T-helper 2 cell treated with Interferon-gamma antibody and Interleukin-4, amounts not matched to agents 5 μg/mL and 100 μg/mL, for 36 hours (primary cell): ENCODE results near the gene LDLRAD3.

Source experiments
- DNase-seq: peaks from one replicate; pipeline ENCODE4 v3.0.0; 2021; ENCODE audit warnings: low spot score
- H3K27ac Mint-ChIP-seq: one replicate; pipeline ENCODE4 v1.8.0; 2021; ENCODE audit warnings: mild to moderate bottlenecking, mixed read lengths
- H3K27me3 Mint-ChIP-seq: one replicate; pipeline ENCODE4 v1.8.0; 2021; ENCODE audit warnings: low read depth, mixed read lengths
- H3K36me3 Mint-ChIP-seq: one replicate; pipeline ENCODE4 v1.8.0; 2021; ENCODE audit warnings: low read depth, mixed read lengths
- H3K4me1 Mint-ChIP-seq: one replicate; pipeline ENCODE4 v1.8.0; 2021; ENCODE audit warnings: low read depth, mixed read lengths
- H3K4me3 Mint-ChIP-seq: one replicate; pipeline ENCODE4 v1.8.0; 2022; ENCODE audit warnings: mild to moderate bottlenecking, moderate library complexity, mixed read lengths
- H3K9me3 Mint-ChIP-seq: one replicate; pipeline ENCODE4 v1.8.0; 2021; ENCODE audit warnings: mixed read lengths

The LDLRAD3 gene

DNA sequence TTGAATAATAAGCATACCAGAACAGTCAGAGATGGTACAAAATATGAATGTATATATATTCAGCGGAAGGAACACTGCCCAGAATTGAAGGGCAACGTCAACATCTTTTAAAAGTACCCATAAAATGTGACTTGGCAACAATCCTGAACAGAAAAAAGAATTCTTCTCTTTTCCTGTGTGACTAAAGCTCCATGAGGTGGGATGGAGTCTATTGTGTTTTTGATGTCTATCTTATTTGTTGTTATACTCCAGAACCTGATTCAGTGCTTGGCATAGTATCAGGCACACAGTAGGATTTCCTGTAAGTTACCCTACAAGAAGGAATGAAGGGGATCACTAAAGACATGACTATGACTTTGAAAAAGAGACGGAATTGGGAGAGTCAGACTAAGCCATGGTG is 10.3 kb downstream of the LDLRAD3 start:
- peaks cover 6% of the 10 kb centered on the region for H3K27me3 Mint-ChIP-seq
- H3K9me3 Mint-ChIP-seq, result no peaks in the 10 kb centered on the region
- no peaks in the 10 kb centered on the region for H3K36me3 Mint-ChIP-seq
- H3K4me3 Mint-ChIP-seq, result no peak overlapping the region
- no peak overlapping the region for H3K27ac Mint-ChIP-seq
- no peak for DNase-seq
- H3K4me1 Mint-ChIP-seq, result no peaks in the 10 kb centered on the region

- DNase-seq, result no peak
- H3K9me3 Mint-ChIP-seq, result no peaks in the 10 kb centered on the region
- no peak overlapping the region for H3K4me3 Mint-ChIP-seq
- no peak overlapping the region for H3K27ac Mint-ChIP-seq
- no peaks in the 10 kb centered on the region for H3K4me1 Mint-ChIP-seq
- H3K27me3 Mint-ChIP-seq, result peaks cover 6% of the 10 kb centered on the region
- no peaks in the 10 kb centered on the region for H3K36me3 Mint-ChIP-seq
Observed at GRCh38 chr11:35955636-35956035, 11.8 kb downstream of the LDLRAD3 start.

DNA sequence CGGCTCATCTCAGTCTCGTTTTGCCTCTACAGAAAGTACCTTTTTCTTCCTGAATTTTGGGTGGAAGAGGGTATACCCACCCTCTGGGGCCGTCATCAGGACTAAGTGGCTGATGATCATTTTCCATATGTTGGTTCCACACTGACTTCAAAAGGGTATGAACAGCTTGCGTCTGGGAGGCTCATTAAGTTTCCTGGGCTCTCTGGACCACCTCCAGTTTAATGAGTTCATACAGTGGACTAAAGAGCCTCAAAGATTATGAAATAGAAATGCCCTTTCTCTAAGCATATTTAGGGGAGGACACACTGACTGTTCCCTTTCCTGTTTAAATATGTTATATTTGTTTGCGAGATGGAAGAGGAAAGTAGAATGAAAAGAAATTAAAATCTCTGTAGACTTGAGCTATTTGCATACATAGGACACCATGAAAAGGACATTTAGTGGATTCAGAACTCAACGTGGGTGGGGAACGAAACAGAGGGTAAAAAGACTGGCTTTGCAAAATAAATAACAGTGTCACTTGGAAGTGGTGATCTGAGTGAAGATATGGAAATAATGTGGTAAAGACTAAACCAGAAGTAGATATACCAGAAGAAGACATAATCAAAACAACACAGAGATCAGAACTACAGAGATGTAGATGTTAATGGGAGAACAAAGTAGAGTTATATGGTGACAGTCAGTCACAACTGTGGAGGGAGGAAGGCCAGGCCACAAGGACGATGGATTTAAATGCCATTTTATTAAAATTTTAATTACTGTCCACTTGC is 18.7 kb downstream of the LDLRAD3 start:
- Mint-ChIP-seq H3K27ac (no peak overlapping the region), H3K9me3 (no peaks in the 10 kb centered on the region), H3K4me3 (no peak overlapping the region), H3K4me1 (peaks cover 10% of the 10 kb centered on the region), H3K36me3 (no peaks in the 10 kb centered on the region), H3K27me3 (peaks cover 6% of the 10 kb centered on the region)
- DNase-seq, result no peak

DNA sequence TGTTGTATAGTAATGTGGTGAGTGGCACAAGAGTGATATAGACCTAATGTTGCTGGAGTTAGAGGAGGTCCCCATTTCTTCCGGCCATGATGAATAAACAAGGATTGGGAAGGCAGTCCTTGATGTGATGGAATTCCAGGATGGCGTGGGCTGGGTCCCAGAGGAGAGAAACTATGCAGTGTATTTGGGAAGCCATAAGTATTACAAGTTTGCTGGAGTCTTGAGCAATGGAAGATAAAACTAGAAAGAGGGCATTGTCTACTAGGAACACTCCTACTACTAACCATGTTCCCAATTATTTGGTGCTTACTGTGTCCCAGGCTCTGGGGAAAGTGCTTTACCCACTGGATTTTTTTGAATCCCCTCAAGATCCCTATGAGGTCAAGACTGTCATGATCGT is 20.0 kb downstream of the LDLRAD3 start:
- H3K9me3 Mint-ChIP-seq, result no peaks in the 10 kb centered on the region
- peaks cover 6% of the 10 kb centered on the region for H3K27me3 Mint-ChIP-seq
- H3K27ac Mint-ChIP-seq, result no peak overlapping the region
- no peaks in the 10 kb centered on the region for H3K36me3 Mint-ChIP-seq
- no peak for DNase-seq
- peaks cover 10% of the 10 kb centered on the region for H3K4me1 Mint-ChIP-seq
- no peak overlapping the region for H3K4me3 Mint-ChIP-seq

GRCh38 chr11:35964841-35965240 is 21.0 kb downstream of the LDLRAD3 start:
- Mint-ChIP-seq H3K4me3 (no peak overlapping the region), H3K4me1 (peaks cover 10% of the 10 kb centered on the region), H3K27me3 (peaks cover 6% of the 10 kb centered on the region), H3K36me3 (no peaks in the 10 kb centered on the region), H3K27ac (no peak overlapping the region), H3K9me3 (no peaks in the 10 kb centered on the region)
- DNase-seq, result no peak

- no peaks in the 10 kb centered on the region for H3K9me3 Mint-ChIP-seq
- H3K27me3 Mint-ChIP-seq, result peaks cover 9% of the 10 kb centered on the region
- no peak overlapping the region for H3K4me3 Mint-ChIP-seq
- no peak for DNase-seq
- H3K27ac Mint-ChIP-seq, result no peak overlapping the region
- peaks cover 10% of the 10 kb centered on the region for H3K4me1 Mint-ChIP-seq
- no peaks in the 10 kb centered on the region for H3K36me3 Mint-ChIP-seq
Observed at GRCh38 chr11:35967042-35967441, 23.2 kb downstream of the LDLRAD3 start.

GRCh38 chr11:35968386-35969088 is 24.7 kb downstream of the LDLRAD3 start:
- H3K4me1 Mint-ChIP-seq, result peaks cover 3% of the 10 kb centered on the region
- H3K36me3 Mint-ChIP-seq, result no peaks in the 10 kb centered on the region
- H3K27ac Mint-ChIP-seq, result no peak overlapping the region
- no peak overlapping the region for H3K4me3 Mint-ChIP-seq
- H3K27me3 Mint-ChIP-seq, result peaks cover 10% of the 10 kb centered on the region
- no peak for DNase-seq
- H3K9me3 Mint-ChIP-seq, result no peaks in the 10 kb centered on the region

DNA sequence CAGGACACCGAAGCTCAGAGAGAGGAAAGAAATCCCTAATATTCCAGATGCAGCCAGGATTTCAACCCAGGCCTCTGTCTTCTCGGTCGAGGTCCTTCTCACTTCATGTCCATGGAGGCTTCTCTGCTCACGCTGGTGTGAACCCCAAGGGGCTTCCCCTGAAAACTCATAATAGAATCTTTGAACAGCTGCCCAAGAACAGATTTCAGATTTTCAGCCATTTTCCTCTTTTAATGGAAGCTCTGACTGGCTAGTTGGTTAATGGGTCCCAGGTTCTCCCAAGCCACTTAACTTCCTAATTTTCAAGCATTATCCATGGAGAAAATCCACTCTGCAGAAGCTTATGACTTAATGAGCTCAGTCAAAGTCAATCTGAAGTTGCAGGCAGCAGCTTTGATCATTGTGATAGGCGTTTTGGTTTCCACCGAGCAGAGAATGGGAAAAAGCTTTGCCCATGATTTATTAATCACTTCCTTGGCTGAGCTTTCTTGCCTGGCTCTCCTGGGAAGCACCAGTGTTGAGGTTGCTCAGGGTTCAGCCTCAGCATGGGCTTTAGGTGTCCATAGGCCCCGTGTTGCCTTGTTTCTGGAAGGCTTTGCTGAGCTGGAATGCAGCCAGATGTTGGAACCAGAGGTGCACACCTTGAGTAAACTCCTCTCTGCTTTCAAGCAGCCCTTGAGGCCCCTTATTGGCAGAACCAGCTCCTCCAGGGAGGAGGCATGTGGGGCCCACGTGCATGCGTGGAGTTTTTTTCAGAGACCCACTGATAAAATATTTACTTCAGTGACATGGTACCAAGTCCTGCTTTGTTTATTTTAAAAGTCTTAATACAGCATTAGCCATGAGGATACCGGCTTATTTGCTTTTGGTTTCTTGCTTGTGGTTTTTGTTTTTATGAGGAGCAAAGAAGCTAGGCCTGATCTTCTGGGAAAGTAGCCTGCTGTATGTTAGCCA is 25.5 kb downstream of the LDLRAD3 start:
- no peaks in the 10 kb centered on the region for H3K36me3 Mint-ChIP-seq
- peaks cover 10% of the 10 kb centered on the region for H3K27me3 Mint-ChIP-seq
- H3K4me1 Mint-ChIP-seq, result no peaks in the 10 kb centered on the region
- H3K9me3 Mint-ChIP-seq, result no peaks in the 10 kb centered on the region
- DNase-seq, result no peak
- no peak overlapping the region for H3K4me3 Mint-ChIP-seq
- H3K27ac Mint-ChIP-seq, result no peak overlapping the region

DNA sequence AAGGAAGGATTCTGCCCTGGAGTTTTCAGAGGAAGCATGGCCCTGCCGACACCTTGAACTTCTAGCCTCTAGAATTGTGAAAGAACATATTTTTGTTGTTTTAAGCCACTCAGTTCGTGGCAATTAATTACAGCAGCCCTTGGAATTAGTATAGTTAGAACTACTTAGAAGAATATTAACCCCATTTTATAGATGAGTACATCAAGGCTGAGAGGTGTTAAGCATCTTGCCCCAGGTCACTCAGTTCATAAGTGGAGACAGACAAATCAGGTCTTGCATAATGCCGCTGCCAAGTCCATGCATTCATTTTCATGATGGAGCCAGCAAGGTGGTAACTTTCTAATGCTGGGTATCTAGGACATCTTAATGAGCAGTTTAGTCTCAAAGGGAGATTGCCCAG is 26.6 kb downstream of the LDLRAD3 start:
- no peak overlapping the region for H3K4me3 Mint-ChIP-seq
- H3K36me3 Mint-ChIP-seq, result no peaks in the 10 kb centered on the region
- H3K4me1 Mint-ChIP-seq, result no peaks in the 10 kb centered on the region
- no peak overlapping the region for H3K27ac Mint-ChIP-seq
- H3K27me3 Mint-ChIP-seq, result peaks cover 6% of the 10 kb centered on the region
- no peak for DNase-seq
- H3K9me3 Mint-ChIP-seq, result no peaks in the 10 kb centered on the region

- Mint-ChIP-seq H3K4me1 (no peaks in the 10 kb centered on the region), H3K27ac (no peak overlapping the region), H3K4me3 (no peak overlapping the region), H3K9me3 (no peaks in the 10 kb centered on the region), H3K36me3 (no peaks in the 10 kb centered on the region), H3K27me3 (peaks cover 6% of the 10 kb centered on the region)
- no peak for DNase-seq
Observed at GRCh38 chr11:35971841-35972422, 28.1 kb downstream of the LDLRAD3 start.

DNA sequence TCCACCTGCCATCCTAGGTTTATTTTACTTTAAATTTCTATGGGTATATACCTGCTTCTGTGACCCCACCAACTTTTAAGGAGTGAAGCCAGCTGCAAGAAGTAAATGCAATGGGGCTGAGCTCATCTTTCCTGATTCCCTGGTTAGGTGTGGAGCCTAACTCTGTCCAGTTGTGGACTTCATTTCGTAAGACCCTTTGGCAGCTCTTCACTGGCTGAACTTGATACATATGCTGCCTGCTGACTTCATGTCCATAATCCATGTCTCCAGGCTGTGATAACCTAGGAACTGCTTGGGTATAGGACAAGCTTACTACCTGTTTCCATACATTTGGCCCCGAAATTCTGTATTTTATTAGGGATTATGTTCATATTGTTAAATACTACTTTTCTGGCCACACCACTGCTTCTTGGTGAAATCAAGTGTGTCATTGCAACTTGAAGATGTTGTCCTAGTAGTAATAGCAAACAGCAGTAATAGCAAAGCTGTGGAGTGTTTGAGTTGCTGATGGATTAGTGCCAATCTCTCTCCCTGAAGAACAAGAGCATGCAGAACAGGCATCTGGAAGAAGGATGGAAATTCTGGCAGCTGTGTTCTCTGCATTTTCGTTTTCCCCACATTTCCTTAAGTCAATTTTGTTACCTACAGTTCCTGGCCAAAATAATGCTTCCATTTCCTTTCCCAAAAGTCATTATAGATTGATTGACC is 31.2 kb downstream of the LDLRAD3 start:
- H3K4me1 Mint-ChIP-seq, result no peaks in the 10 kb centered on the region
- DNase-seq, result no peak
- peaks cover 6% of the 10 kb centered on the region for H3K27me3 Mint-ChIP-seq
- H3K9me3 Mint-ChIP-seq, result no peaks in the 10 kb centered on the region
- no peaks in the 10 kb centered on the region for H3K36me3 Mint-ChIP-seq
- H3K27ac Mint-ChIP-seq, result no peak overlapping the region
- H3K4me3 Mint-ChIP-seq, result no peak overlapping the region

DNA sequence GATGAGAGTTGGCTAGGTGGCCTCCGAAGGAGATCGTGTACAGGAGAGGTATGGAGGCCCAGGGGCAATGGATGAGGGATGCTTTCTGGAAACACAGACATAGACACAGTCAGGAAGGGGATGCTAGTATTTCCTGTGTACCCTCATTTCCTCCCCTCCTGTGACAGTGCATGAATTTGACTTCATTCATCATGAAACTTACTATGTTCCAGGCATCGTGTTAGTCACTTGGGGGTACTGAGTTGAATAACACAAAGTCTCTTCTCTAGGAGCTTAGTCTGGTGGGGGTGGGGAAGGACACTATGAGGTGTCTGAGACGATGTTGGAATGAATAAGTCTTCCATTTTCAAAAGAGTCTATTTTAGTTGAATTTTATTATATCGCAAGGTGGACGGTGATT is 32.6 kb downstream of the LDLRAD3 start:
- no peaks in the 10 kb centered on the region for H3K9me3 Mint-ChIP-seq
- no peaks in the 10 kb centered on the region for H3K36me3 Mint-ChIP-seq
- no peaks in the 10 kb centered on the region for H3K4me1 Mint-ChIP-seq
- no peak overlapping the region for H3K4me3 Mint-ChIP-seq
- DNase-seq, result no peak
- H3K27ac Mint-ChIP-seq, result no peak overlapping the region
- H3K27me3 Mint-ChIP-seq, result peaks cover 4% of the 10 kb centered on the region

GRCh38 chr11:35978183-35978582 is 34.3 kb downstream of the LDLRAD3 start:
- Mint-ChIP-seq H3K4me3 (no peak overlapping the region), H3K4me1 (no peaks in the 10 kb centered on the region), H3K27me3 (no peaks in the 10 kb centered on the region), H3K36me3 (no peaks in the 10 kb centered on the region), H3K27ac (no peak overlapping the region), H3K9me3 (no peaks in the 10 kb centered on the region)
- DNase-seq, result no peak
